ENCODE measurements around the gene GPR156. TPM values are rescaled to one million over a fixed set of nuclear protein-coding genes. Genes with fewer than 3 reads are reported as not detected.

Gene GPR156
- total RNA-seq, 1 experiment from 2014 or later = 0.15 TPM

DNA sequence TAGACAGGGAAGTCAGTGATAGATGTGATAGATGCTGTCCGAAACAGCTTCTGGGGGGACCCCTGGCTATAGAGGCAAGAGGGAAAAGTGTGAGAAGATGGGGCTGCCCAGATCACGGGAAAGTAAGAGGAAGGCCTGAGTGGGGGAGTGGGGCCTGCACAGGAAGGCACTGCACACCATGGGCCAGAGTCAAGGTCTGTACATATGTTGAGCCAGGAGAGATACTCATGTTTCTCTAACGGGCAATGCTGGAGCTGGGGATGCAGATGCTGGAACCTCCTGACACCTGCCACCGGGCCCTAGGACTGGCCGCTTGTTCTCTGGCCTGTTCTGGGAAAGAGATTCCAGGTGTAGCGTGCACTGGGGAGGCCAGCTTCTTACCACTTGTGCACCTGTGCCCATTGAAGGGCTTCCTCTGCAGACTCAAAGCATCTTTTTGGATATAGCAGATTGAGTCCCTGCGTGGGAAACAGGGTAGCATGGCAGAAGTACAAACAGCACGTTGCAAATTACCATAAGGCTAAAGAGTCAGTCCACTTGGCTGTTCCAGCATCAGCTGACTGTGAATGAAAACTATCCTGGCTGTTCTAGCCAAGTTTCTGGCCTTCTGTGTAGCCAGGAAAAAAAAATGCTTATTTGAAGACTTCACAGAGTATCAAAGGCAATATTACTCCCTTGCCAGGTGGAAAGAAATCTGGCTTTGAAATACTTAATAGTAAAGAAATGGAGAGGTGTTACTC is 113.7 kb downstream of the GPR156 start (continued):
- TF ChIP-seq, protein P1, sequence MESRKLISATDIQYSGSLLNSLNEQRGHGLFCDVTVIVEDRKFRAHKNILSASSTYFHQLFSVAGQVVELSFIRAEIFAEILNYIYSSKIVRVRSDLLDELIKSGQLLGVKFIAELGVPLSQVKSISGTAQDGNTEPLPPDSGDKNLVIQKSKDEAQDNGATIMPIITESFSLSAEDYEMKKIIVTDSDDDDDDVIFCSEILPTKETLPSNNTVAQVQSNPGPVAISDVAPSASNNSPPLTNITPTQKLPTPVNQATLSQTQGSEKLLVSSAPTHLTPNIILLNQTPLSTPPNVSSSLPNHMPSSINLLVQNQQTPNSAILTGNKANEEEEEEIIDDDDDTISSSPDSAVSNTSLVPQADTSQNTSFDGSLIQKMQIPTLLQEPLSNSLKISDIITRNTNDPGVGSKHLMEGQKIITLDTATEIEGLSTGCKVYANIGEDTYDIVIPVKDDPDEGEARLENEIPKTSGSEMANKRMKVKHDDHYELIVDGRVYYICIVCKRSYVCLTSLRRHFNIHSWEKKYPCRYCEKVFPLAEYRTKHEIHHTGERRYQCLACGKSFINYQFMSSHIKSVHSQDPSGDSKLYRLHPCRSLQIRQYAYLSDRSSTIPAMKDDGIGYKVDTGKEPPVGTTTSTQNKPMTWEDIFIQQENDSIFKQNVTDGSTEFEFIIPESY (IDR thresholded peaks at IDR 0.05; ENCODE audit: extremely low read depth, insufficient replicate concordance, low read length) = no peak

DNA sequence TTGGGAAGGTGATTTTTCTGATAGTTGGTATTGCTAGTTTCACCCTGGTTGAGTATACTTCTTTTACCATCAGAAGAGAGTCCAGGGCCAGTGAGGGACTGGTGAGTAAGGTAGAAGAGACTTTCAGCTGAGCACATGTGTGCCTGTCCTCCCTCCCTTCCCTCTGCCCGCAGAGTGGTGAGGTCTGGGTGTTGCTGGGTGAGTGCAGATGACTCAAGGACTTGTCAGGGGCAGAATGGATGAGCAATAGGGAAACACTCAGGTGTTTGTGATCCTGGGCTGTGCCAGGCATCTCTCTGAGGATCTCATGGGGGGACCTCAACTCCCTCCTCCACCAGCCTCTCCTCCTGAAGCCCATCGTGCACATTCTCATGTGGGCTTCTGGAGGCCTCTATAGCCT is 114.8 kb downstream of the GPR156 start:
- CTCF ChIA-PET = interaction anchor here (0.7 kb wide), 1 partner anchor 23 kb away, joined by 3 read pairs; no protein-coding TSS in a partner anchor
- peak overlapping the region; percentile 49 for H3K4me2 ChIP-seq (ENCODE audit: low read length)
- intact Hi-C loops (cut with micrococcal nuclease) = no loop called here
- TF ChIP-seq SRF (IDR thresholded peaks at IDR 0.05; ENCODE audit: low read depth) = 0 out of 2 replicates have a peak, but pooled peaks have one; percentile 7
- TF ChIP-seq EZH2phosphoT487 (IDR thresholded peaks at IDR 0.05; ENCODE audit: borderline replicate concordance) = no peak
- TF ChIP-seq ELF1 (IDR thresholded peaks at IDR 0.05; ENCODE audit: borderline replicate concordance, low read depth) = no peak
- peak; percentile 17 for TF ChIP-seq YY1 (IDR thresholded peaks at IDR 0.05; ENCODE audit: extremely low read depth, insufficient replicate concordance, low read depth, low read length)
- TF ChIP-seq EZH2 (IDR thresholded peaks at IDR 0.05) = no peak
- TF ChIP-seq, protein P2, sequence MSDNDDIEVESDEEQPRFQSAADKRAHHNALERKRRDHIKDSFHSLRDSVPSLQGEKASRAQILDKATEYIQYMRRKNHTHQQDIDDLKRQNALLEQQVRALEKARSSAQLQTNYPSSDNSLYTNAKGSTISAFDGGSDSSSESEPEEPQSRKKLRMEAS (IDR thresholded peaks at IDR 0.05) = peak; percentile 91
- no peak for TF ChIP-seq ZFX (IDR thresholded peaks at IDR 0.05)
- no peak for TF ChIP-seq EGR1 (IDR thresholded peaks at IDR 0.05; ENCODE audit: low read depth)
- TF ChIP-seq CBX3 (IDR thresholded peaks at IDR 0.05; ENCODE audit: low read depth) = peak; percentile 75; the same call in 1 of the 2 replicates
- TF ChIP-seq JUND (IDR thresholded peaks at IDR 0.05) = peak; percentile 73
- TF ChIP-seq, protein P3, sequence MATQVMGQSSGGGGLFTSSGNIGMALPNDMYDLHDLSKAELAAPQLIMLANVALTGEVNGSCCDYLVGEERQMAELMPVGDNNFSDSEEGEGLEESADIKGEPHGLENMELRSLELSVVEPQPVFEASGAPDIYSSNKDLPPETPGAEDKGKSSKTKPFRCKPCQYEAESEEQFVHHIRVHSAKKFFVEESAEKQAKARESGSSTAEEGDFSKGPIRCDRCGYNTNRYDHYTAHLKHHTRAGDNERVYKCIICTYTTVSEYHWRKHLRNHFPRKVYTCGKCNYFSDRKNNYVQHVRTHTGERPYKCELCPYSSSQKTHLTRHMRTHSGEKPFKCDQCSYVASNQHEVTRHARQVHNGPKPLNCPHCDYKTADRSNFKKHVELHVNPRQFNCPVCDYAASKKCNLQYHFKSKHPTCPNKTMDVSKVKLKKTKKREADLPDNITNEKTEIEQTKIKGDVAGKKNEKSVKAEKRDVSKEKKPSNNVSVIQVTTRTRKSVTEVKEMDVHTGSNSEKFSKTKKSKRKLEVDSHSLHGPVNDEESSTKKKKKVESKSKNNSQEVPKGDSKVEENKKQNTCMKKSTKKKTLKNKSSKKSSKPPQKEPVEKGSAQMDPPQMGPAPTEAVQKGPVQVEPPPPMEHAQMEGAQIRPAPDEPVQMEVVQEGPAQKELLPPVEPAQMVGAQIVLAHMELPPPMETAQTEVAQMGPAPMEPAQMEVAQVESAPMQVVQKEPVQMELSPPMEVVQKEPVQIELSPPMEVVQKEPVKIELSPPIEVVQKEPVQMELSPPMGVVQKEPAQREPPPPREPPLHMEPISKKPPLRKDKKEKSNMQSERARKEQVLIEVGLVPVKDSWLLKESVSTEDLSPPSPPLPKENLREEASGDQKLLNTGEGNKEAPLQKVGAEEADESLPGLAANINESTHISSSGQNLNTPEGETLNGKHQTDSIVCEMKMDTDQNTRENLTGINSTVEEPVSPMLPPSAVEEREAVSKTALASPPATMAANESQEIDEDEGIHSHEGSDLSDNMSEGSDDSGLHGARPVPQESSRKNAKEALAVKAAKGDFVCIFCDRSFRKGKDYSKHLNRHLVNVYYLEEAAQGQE (IDR thresholded peaks at IDR 0.05; ENCODE audit: low read depth) = no peak
- no peak for TF ChIP-seq CEBPB (IDR thresholded peaks at IDR 0.05; ENCODE audit: low read depth)
- peak; percentile 85 for TF ChIP-seq FOSL1 (IDR thresholded peaks at IDR 0.05; ENCODE audit: low read depth)
- TF ChIP-seq, protein P4, sequence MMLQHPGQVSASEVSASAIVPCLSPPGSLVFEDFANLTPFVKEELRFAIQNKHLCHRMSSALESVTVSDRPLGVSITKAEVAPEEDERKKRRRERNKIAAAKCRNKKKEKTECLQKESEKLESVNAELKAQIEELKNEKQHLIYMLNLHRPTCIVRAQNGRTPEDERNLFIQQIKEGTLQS (IDR thresholded peaks at IDR 0.05) = no peak
- TF ChIP-seq, protein P1 (IDR thresholded peaks at IDR 0.05; ENCODE audit: extremely low read depth, insufficient replicate concordance, low read length) = no peak
- TF ChIP-seq SP1 (IDR thresholded peaks at IDR 0.05; ENCODE audit: low read depth) = peak; percentile 71

More for the DNA sequence above, 114.8 kb downstream of the GPR156 start:
- H3K27ac ChIP-seq (ENCODE audit: low read depth, low read length) = no peak overlapping the region
- RAD21 ChIA-PET (ENCODE audit: low non-redundant PET in 1 of 2, low total read pairs in 2 of 2, uncharacterized antibody in 2 of 2, unreplicated experiment in 2 of 2) = no interaction called here
- no TSS peak for BruUV-seq (replicated peaks)
- H3K9ac ChIP-seq (ENCODE audit: low read length) = peak overlapping the region; percentile 27; the same call in 1 of the 2 replicates
- no peaks in the 10 kb centered on the region for H3K9me3 ChIP-seq (ENCODE audit: control insufficient read depth in 1 of 2, insufficient read depth in 1 of 2, low read depth in 1 of 2, low read length in 2 of 2)
- ATAC-seq (peak; percentile 95), DNase-seq (ENCODE audit: low read depth, low spot score) (peak; percentile 64)
- H3K4me3 ChIP-seq (replicated peaks in 1 of 2; ENCODE audit: low read depth in 1 of 2, low read length in 2 of 2) = no peak overlapping the region
- H3K79me2 ChIP-seq (ENCODE audit: insufficient read depth, low read length) = no peaks in the 10 kb centered on the region
- H3K27me3 ChIP-seq (ENCODE audit: insufficient read depth, low read length) = no peaks in the 10 kb centered on the region
- no peaks in the 10 kb centered on the region for H3K36me3 ChIP-seq (ENCODE audit: control insufficient read depth in 1 of 2, insufficient read depth in 2 of 2, low read length in 2 of 2)
- POLR2A ChIA-PET = no interaction called here
- peak overlapping the region; percentile 37 for H2AFZ ChIP-seq (ENCODE audit: low read depth, low read length, poor library complexity, severe bottlenecking)
- H3K9me2 ChIP-seq (ENCODE audit: insufficient read depth) = no peaks in the 10 kb centered on the region
- no peaks in the 10 kb centered on the region for H4K20me1 ChIP-seq (ENCODE audit: insufficient read depth)
- H3K4me1 ChIP-seq (ENCODE audit: control insufficient read depth in 1 of 2, insufficient read depth in 2 of 2, low read length in 2 of 2) = peaks cover 0 to 17% of the 10 kb centered on the region in 2 experiments; a peak in 2 of 4 replicates
